ENCODE results near the gene NEAT1. TPM values are rescaled to one million over a fixed set of nuclear protein-coding genes. Genes with fewer than 3 reads are reported as not detected.

Gene NEAT1
- total RNA-seq, 1 experiment from 2014 or later, result 564 TPM

DNA sequence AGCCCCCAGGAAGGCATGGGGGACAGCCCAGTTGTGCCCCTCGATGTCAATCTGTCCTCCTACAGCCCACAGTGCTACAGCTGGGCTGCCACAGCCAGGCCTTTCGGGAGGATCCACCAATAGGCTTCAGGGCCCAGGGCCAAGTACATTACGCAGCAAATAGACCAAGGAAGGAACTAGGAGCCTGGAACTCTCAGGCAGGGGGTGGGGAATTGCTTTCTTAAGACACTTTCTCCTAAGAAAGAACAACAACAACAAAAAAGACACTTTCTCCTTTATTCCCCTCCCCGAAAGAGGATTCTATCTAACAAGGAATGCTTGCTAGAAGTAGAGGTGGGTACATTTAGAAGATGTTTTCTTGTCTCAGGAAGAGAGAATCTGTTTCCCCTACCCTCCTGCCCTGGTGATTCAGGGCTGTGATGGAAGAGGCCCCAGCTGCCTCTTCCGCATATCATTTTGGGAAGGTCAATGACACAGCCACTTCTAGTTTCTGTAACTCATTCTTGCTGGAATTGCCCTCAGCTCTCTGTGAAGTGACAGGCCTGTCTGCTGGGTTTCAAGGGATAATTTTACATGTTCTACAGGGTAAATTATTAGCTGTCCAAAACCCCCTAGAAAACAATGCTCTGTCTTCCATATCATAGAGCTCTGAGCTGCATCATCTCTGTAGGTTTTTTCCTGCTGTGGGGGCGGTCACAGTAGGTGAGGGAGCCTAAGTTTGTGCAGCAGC lies 70.2 kb downstream of the NEAT1 start:
- peaks cover 24% of the 10 kb centered on the region for H3K79me2 ChIP-seq (ENCODE audit: insufficient read depth, low read length)
- H3K27me3 ChIP-seq (ENCODE audit: insufficient read depth, low read length), result no peaks in the 10 kb centered on the region
- ATAC-seq (peak; percentile 28), DNase-seq (ENCODE audit: low read depth, low spot score) (no peak)
- no peak overlapping the region for H2AFZ ChIP-seq (ENCODE audit: low read depth, low read length, poor library complexity, severe bottlenecking)
- peaks cover 91 to 96% of the 10 kb centered on the region in 2 experiments for H3K4me1 ChIP-seq (ENCODE audit: control insufficient read depth in 1 of 2, insufficient read depth in 2 of 2, low read length in 2 of 2)
- H4K20me1 ChIP-seq (ENCODE audit: insufficient read depth), result no peaks in the 10 kb centered on the region
- no peak for TF ChIP-seq JUND (IDR thresholded peaks at IDR 0.05)
- TF ChIP-seq TCF7L2 (IDR thresholded peaks at IDR 0.05; ENCODE audit: borderline replicate concordance, extremely low read depth, insufficient read depth, insufficient read length), result no peak
- peak; percentile 5 for TF ChIP-seq POLR2A (IDR thresholded peaks at IDR 0.05; ENCODE audit: borderline replicate concordance, extremely low read depth, insufficient read depth, insufficient read length)
- TF ChIP-seq POLR2AphosphoS5 (IDR thresholded peaks at IDR 0.05; ENCODE audit: low read depth, low read length), result peak; percentile 61
- TSS peak; percentile 6 for BruUV-seq (replicated peaks)
- peak overlapping the region; percentile 98 for H3K27ac ChIP-seq (ENCODE audit: low read depth, low read length)
- H3K36me3 ChIP-seq (ENCODE audit: control insufficient read depth in 1 of 2, insufficient read depth in 2 of 2, low read length in 2 of 2), result no peaks in the 10 kb centered on the region
- ChIA-PET RAD21 (ENCODE audit: low non-redundant PET in 1 of 2, low total read pairs in 2 of 2, uncharacterized antibody in 2 of 2, unreplicated experiment in 2 of 2) (interaction anchor here (1.1 to 1.4 kb wide), 3 partner anchors 24 to 110 kb away, joined by 3 read pairs; partner anchors contain the start of gene NEAT1 (in 1 of the 2)), POLR2A (interaction anchor here (0.8 to 26.7 kb wide), 4 partner anchors 10 to 110 kb away, joined by 3 to 1499 read pairs (median 742); partner anchors contain the start of genes MALAT1, NEAT1 and SLC25A45), CTCF (interaction anchor here (0.9 to 2.4 kb wide), 8 partner anchors 9 to 24 kb away, joined by 3 to 12 read pairs (median 6); no protein-coding TSS in a partner anchor)
- no peaks in the 10 kb centered on the region for H3K9me3 ChIP-seq (ENCODE audit: control insufficient read depth in 1 of 2, insufficient read depth in 1 of 2, low read depth in 1 of 2, low read length in 2 of 2)
- H3K9ac ChIP-seq (ENCODE audit: low read length), result peak overlapping the region; percentile 67
- H3K4me2 ChIP-seq (ENCODE audit: low read length), result peak overlapping the region; percentile 77
- intact Hi-C loops (cut with micrococcal nuclease), result no loop called here
- H3K4me3 ChIP-seq (replicated peaks in 1 of 2; ENCODE audit: low read depth in 1 of 2, low read length in 2 of 2), result peak overlapping the region; percentile 26 to 43
- no peaks in the 10 kb centered on the region for H3K9me2 ChIP-seq (ENCODE audit: insufficient read depth)

DNA sequence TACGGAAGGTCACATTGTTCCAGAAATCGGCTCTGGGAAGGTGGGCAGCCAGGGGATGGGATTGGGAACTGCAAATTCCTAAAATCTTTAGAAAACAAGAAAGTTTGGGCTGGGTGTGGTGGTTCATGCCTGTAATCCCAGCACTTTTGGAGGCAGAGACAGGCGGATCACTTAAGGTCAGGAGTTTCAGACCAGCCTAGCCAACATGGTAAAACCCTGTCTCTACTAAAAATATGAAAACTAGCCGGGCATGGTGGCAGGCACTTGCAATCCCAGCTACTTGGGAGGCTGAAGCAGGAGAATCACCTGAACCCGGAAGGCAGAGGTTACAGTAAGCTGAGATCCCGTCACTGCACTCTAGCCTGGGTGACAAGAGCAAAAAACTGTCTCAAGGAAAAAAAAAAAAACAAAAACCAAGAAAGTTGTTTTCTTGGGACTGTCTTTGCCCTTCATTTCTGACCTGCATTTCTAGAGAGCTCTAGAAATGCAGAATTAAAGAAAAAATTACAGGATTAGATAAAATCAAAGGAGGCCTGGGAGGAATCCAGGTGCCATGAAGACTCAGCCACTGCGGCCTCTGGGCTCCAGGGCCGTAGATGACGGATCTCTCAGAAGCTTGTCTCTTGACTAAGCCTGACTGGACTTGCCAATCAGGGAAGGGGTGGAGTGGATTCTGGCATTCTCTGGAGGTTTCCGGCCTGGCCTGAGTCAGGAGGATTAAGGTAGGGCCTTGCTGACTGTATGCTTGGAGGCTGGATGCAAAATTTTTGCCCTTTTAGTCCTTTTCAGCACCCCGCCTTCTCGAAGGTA lies 71.0 kb downstream of the NEAT1 start:
- ChIA-PET POLR2A (interaction anchor here (0.7 to 26.7 kb wide), 6 partner anchors 9 to 111 kb away, joined by 3 to 1499 read pairs (median 289); partner anchors contain the start of genes FRMD8, MALAT1, NEAT1 and SLC25A45), CTCF (interaction anchor here (1.2 to 1.7 kb wide), 5 partner anchors 12 to 25 kb away, joined by 4 to 8 read pairs (median 5); no protein-coding TSS in a partner anchor), RAD21 (ENCODE audit: low non-redundant PET in 1 of 2, low total read pairs in 2 of 2, uncharacterized antibody in 2 of 2, unreplicated experiment in 2 of 2) (interaction anchor here (0.7 to 1.4 kb wide), 3 partner anchors 17 to 110 kb away, joined by 3 to 4 read pairs (median 3); no protein-coding TSS in a partner anchor)
- H3K9me2 ChIP-seq (ENCODE audit: insufficient read depth), result no peaks in the 10 kb centered on the region
- no peak for TF ChIP-seq ELF1 (IDR thresholded peaks at IDR 0.05; ENCODE audit: borderline replicate concordance, low read depth)
- TF ChIP-seq ZFX (IDR thresholded peaks at IDR 0.05), result peak; percentile 35
- TF ChIP-seq POLR2AphosphoS5 (IDR thresholded peaks at IDR 0.05; ENCODE audit: low read depth, low read length), result peak; percentile 86
- peak; percentile 47 for TF ChIP-seq YY1 (IDR thresholded peaks at IDR 0.05; ENCODE audit: extremely low read depth, insufficient replicate concordance, low read depth, low read length)
- peak; percentile 53 for TF ChIP-seq TCF7L2 (IDR thresholded peaks at IDR 0.05; ENCODE audit: borderline replicate concordance, extremely low read depth, insufficient read depth, insufficient read length)
- no peak for TF ChIP-seq SP1 (IDR thresholded peaks at IDR 0.05; ENCODE audit: low read depth)
- H3K9ac ChIP-seq (ENCODE audit: low read length), result peak overlapping the region; percentile 67
- H3K36me3 ChIP-seq (ENCODE audit: control insufficient read depth in 1 of 2, insufficient read depth in 2 of 2, low read length in 2 of 2), result no peaks in the 10 kb centered on the region
- TSS peak; percentile 58 for BruUV-seq (replicated peaks)
- H3K27me3 ChIP-seq (ENCODE audit: insufficient read depth, low read length), result no peaks in the 10 kb centered on the region
- peaks cover 83 to 96% of the 10 kb centered on the region in 2 experiments for H3K4me1 ChIP-seq (ENCODE audit: control insufficient read depth in 1 of 2, insufficient read depth in 2 of 2, low read length in 2 of 2)
- peak overlapping the region; percentile 98 for H3K27ac ChIP-seq (ENCODE audit: low read depth, low read length)
- peaks cover 32% of the 10 kb centered on the region for H3K79me2 ChIP-seq (ENCODE audit: insufficient read depth, low read length)
- H4K20me1 ChIP-seq (ENCODE audit: insufficient read depth), result no peaks in the 10 kb centered on the region
- peak overlapping the region; percentile 26 to 43 for H3K4me3 ChIP-seq (replicated peaks in 1 of 2; ENCODE audit: low read depth in 1 of 2, low read length in 2 of 2)
- ATAC-seq, result peak; percentile 37
- no peaks in the 10 kb centered on the region for H3K9me3 ChIP-seq (ENCODE audit: control insufficient read depth in 1 of 2, insufficient read depth in 1 of 2, low read depth in 1 of 2, low read length in 2 of 2)
- no peak overlapping the region for H2AFZ ChIP-seq (ENCODE audit: low read depth, low read length, poor library complexity, severe bottlenecking)
- peak overlapping the region; percentile 77 for H3K4me2 ChIP-seq (ENCODE audit: low read length)
- intact Hi-C loops (cut with micrococcal nuclease), result no loop called here
- peak; percentile 94 for DNase-seq (ENCODE audit: low read depth, low spot score)
